MG63 (cell line): ENCODE results near the gene PARP12. TPM values are rescaled to one million over a fixed set of nuclear protein-coding genes. Genes with fewer than 3 reads are reported as not detected.

Experiments
- DNase-seq: peaks from one replicate; pipeline ENCODE4 v3.0.0-alpha.2; 2020
- H3K27me3 ChIP-seq: fragments of 250-450 bp; sonication (Bioruptor Pico); 2 replicates; pipeline ENCODE4 v1.5.1; 2020; ENCODE audit warnings: mild to moderate bottlenecking, moderate library complexity
- H3K36me3 ChIP-seq: fragments of 250-450 bp; sonication (Bioruptor Pico); 2 replicates; pipeline ENCODE4 v1.5.1; 2020; ENCODE audit warnings: mild to moderate bottlenecking, moderate library complexity
- H3K4me3 ChIP-seq: fragments of 250-450 bp; sonication (Bioruptor Pico); 2 replicates; pipeline ENCODE4 v1.5.1; 2020; ENCODE audit warnings: mild to moderate bottlenecking, moderate library complexity
- H3K9me3 ChIP-seq: fragments of 250-450 bp; sonication (Bioruptor Pico); 2 replicates; pipeline ENCODE4 v1.5.1; 2020; ENCODE audit warnings: mild to moderate bottlenecking, moderate library complexity
- total RNA-seq: library from RNA; depleted of rRNA; stranded (reverse); fragments of >200 nt; shearing (Covaris generic); gene quantifications from 2 replicates; pipeline ENCODE4 v1.2.3, GENCODE V29; 2014; ENCODE audit warnings: low replicate concordance

The PARP12 gene
- total RNA-seq, 1 experiment from 2014 or later, result 24.9 TPM

DNA sequence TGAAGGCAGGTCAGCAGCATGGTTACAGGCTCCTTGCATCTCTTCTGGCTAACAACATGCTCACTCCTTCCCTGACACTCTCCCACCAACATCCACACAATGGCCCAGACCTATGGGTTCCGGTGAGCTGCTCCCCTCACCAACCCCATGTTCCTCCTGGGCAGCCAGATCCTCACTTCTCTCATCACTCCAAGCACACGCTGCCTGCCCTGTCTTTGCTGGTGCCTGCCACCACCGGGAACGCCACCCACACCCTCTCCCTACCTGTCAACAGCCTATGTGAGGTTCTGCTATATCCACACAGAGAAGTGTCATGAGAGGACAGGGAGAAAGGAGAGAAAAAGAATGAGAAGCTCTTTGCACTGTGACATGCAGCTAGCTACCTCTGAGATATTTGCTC is 14.6 kb downstream of the PARP12 start:
- H3K27me3 ChIP-seq, result no peaks in the 10 kb centered on the region
- H3K4me3 ChIP-seq, result no peak overlapping the region
- peaks cover 1% of the 10 kb centered on the region; the same call in 1 of the 2 replicates for H3K36me3 ChIP-seq
- DNase-seq, result no peak
- H3K9me3 ChIP-seq, result no peaks in the 10 kb centered on the region

GRCh38 chr7:140047197-140047596 is 15.6 kb downstream of the PARP12 start:
- no peak for DNase-seq
- Histone ChIP-seq H3K9me3 (no peaks in the 10 kb centered on the region), H3K4me3 (no peak overlapping the region), H3K27me3 (no peaks in the 10 kb centered on the region), H3K36me3 (no peaks in the 10 kb centered on the region)

GRCh38 chr7:140045697-140046096 is 17.1 kb downstream of the PARP12 start:
- peaks cover 3% of the 10 kb centered on the region for H3K36me3 ChIP-seq
- H3K9me3 ChIP-seq, result no peaks in the 10 kb centered on the region
- H3K4me3 ChIP-seq, result no peak overlapping the region
- H3K27me3 ChIP-seq, result no peaks in the 10 kb centered on the region
- no peak for DNase-seq

DNA sequence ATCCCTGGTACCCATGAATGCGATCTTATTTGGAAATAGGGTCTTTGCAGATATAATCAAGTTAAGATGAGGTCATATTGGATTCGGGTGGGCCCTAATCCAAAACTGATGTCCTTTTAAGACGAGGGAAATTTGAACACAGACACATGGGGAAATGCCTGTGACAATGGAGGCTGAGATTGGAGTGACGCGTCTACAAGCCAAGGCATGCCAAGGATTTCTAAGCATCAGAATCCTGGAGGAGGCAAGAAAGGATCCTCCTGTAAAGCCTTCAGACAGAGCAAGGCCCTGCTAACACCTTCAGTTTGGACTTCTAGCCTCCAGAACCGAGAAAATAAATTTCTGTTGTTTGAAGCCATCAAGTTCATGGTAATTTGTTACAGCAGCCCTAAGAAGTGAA is 18.5 kb downstream of the PARP12 start:
- H3K36me3 ChIP-seq, result peaks cover 3% of the 10 kb centered on the region
- DNase-seq, result no peak
- H3K27me3 ChIP-seq, result no peaks in the 10 kb centered on the region
- no peaks in the 10 kb centered on the region for H3K9me3 ChIP-seq
- no peak overlapping the region for H3K4me3 ChIP-seq

DNA sequence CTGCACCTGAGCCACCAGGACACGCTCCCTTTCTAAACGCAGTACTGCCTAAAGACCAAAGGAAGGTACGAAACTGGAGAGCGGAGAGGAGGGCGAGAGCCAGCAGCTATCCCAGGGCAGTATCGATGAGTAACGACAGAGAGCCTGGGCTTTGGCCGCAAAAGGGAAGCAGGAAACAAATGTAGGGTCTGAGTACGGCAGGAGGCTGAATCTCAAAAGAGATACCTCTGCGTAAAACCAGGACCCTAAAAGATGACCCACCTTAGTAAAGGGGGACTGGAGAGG is 20.4 kb downstream of the PARP12 start:
- Histone ChIP-seq H3K9me3 (no peaks in the 10 kb centered on the region), H3K4me3 (no peak overlapping the region), H3K36me3 (peaks cover 3% of the 10 kb centered on the region), H3K27me3 (no peaks in the 10 kb centered on the region)
- DNase-seq, result no peak

GRCh38 chr7:140041659-140042385 is 20.9 kb downstream of the PARP12 start:
- peaks cover 3% of the 10 kb centered on the region for H3K36me3 ChIP-seq
- no peak for DNase-seq
- no peaks in the 10 kb centered on the region for H3K27me3 ChIP-seq
- H3K4me3 ChIP-seq, result no peak overlapping the region
- H3K9me3 ChIP-seq, result no peaks in the 10 kb centered on the region

GRCh38 chr7:140039896-140040295 is 22.9 kb downstream of the PARP12 start:
- H3K4me3 ChIP-seq, result no peak overlapping the region
- H3K9me3 ChIP-seq, result no peaks in the 10 kb centered on the region
- DNase-seq, result no peak
- H3K36me3 ChIP-seq, result peaks cover 3% of the 10 kb centered on the region
- no peaks in the 10 kb centered on the region for H3K27me3 ChIP-seq

GRCh38 chr7:140039066-140039465 is 23.7 kb downstream of the PARP12 start:
- no peak for DNase-seq
- Histone ChIP-seq H3K36me3 (peaks cover 3% of the 10 kb centered on the region), H3K9me3 (no peaks in the 10 kb centered on the region), H3K27me3 (no peaks in the 10 kb centered on the region), H3K4me3 (no peak overlapping the region)

DNA sequence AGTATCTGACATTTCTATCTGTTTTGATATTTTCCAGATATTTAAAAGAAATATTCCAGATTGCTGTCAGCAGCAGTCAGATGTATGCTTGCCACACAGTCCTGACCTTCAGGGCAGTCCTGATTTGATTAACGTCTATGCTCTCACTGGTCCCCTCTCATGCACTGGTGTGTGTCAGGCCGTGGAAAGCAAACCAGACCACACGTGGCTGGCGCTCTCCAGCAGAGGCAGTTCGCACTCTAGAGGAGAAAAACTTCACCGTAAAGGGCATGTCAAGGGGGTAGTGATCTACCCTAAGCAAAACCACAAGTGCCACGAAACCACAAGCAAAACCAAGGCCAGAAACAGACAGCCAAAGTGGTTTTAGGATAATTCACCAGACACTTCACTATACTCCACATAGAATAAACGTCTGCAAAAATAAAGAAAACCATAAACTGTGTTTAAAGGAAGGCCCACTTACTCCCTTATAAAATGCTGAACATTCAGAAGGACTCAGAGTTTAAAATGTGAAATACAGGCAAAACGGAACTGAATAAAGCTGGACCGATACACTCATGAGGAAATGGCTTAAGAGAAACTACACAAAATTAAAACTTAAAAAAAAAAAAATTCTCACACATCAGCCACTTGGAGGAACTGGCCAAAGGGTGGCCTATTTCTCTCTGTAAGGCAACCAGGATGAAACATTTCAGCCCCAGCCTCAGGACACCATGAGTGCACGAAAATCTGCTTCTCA is 26.4 kb downstream of the PARP12 start:
- Histone ChIP-seq H3K36me3 (peaks cover under 1% of the 10 kb centered on the region), H3K27me3 (no peaks in the 10 kb centered on the region), H3K4me3 (no peak overlapping the region), H3K9me3 (no peaks in the 10 kb centered on the region)
- no peak for DNase-seq

DNA sequence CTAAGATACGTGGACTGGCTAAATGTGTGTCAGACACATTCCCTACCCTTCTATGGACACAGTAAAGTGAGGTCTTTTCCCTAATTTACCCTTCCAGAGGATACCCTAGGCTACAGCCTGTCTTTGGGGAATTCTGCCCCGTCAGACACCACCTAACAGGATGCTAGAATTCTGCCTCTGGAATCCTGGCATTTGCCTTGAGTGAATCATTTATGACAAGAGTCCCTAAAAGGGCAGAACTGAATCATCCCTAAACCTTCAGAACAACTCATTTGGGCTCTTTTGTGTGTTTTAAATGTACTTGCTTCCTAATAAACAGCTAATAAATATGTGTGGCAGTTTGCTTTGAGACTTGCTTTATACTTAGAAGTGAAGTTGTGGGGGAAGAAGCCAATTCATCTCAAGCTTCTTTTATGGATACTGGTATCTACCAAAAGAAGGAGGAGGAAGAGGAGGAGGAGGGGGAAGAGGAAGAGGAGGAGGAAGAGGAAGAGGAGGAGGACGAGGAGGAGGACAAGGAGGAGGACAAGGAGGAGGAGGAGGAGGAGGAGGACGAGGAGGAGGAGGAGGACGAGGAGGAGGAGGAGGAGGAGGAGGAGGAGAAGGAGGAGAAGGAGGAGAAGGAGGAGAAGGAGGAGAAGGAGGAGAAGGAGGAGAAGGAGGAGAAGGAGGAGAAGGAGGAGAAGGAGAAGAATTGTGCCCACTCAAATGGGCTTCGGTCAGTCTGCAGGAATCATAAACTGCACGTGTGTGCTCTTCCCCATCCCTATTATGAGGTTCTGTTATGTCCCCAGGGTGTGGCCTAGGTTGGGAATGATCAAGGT is 27.1 kb downstream of the PARP12 start:
- peak; percentile 22 for DNase-seq

DNA sequence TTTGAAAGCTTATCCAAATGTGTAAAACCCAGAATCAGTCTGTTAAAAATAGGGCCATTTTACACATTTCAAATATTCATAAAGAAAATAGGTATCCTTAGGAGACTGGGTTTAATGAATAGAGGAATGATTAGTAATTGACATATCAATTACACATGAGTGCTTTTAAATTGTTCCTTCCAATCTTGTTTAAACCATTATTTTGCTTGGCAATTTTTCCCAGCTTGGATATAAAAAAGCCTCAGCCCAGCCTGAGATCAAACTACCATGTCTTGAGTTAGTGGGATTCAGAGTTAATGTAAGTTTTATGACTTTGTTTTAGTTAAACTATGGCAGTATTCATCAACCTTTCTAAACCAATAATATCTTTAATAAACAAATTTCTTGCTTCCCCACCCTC is 28.3 kb downstream of the PARP12 start:
- Histone ChIP-seq H3K27me3 (no peaks in the 10 kb centered on the region), H3K4me3 (no peak overlapping the region), H3K9me3 (no peaks in the 10 kb centered on the region), H3K36me3 (no peaks in the 10 kb centered on the region; the same call in 1 of the 2 replicates)
- DNase-seq, result no peak

More for the DNA sequence above, 27.1 kb downstream of the PARP12 start:
- Histone ChIP-seq H3K4me3 (no peak overlapping the region), H3K9me3 (no peaks in the 10 kb centered on the region), H3K36me3 (no peaks in the 10 kb centered on the region; the same call in 1 of the 2 replicates), H3K27me3 (no peaks in the 10 kb centered on the region)

DNA sequence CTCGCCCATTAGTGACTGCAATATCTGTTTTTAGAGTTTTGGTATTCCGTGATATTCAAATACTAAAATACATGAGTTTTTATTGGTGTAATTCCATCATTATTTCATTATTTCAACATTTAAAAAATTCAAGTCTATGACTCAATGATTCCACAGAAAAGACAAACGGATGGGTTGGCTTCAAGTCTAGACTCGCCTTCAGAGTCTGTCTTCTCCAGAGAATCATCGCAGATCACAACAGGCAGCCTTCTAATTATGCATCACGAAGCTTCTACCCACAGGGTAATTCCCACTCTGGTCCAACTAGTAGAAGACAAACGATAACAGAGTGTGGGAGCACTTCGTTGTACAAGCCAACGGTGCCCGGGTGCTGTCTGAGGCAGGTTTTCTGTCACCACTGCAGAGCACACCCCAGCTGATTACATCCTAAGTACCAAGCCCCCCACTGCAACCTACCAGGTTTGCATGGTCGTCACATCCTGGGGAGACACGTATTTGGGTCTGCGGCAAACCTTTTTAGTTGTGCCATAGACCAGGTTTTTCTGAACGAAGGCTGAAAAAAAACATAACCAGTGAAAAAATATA is 28.9 kb downstream of the PARP12 start:
- Histone ChIP-seq H3K4me3 (no peak overlapping the region), H3K36me3 (no peaks in the 10 kb centered on the region; the same call in 1 of the 2 replicates), H3K27me3 (no peaks in the 10 kb centered on the region), H3K9me3 (no peaks in the 10 kb centered on the region)
- DNase-seq, result no peak

DNA sequence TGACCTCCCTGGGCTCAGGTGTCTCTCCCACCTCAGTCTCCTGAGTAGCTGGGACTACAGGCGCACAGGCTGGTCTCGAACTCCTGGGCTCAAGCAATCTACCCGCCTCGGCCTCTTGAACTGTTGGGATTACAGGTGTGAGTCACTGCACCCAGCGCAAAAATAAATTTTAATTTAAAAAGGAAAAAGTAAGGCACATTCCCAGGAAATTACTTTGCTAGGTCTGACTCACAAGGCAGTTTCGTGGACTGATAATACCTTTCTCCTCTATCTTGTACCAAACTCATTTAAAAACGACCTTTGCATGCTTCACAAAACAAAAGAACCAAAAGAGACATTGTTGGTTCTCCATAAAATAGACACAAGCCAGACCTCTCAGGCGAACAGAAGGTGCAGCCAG is 29.7 kb downstream of the PARP12 start:
- H3K36me3 ChIP-seq, result no peaks in the 10 kb centered on the region; the same call in 1 of the 2 replicates
- no peak overlapping the region for H3K4me3 ChIP-seq
- no peak for DNase-seq
- no peaks in the 10 kb centered on the region for H3K27me3 ChIP-seq
- H3K9me3 ChIP-seq, result no peaks in the 10 kb centered on the region

- Histone ChIP-seq H3K9me3 (no peaks in the 10 kb centered on the region), H3K36me3 (no peaks in the 10 kb centered on the region), H3K27me3 (no peaks in the 10 kb centered on the region), H3K4me3 (no peak overlapping the region)
- DNase-seq, result no peak
These were observed 31.4 kb downstream of the PARP12 start for GRCh38 chr7:140031364-140031763.

GRCh38 chr7:140029072-140029471 is 33.7 kb downstream of the PARP12 start:
- H3K9me3 ChIP-seq, result no peaks in the 10 kb centered on the region
- DNase-seq, result no peak
- H3K4me3 ChIP-seq, result no peak overlapping the region
- no peaks in the 10 kb centered on the region for H3K36me3 ChIP-seq
- H3K27me3 ChIP-seq, result no peaks in the 10 kb centered on the region

GRCh38 chr7:140028311-140028710 is 34.4 kb downstream of the PARP12 start:
- no peaks in the 10 kb centered on the region for H3K9me3 ChIP-seq
- no peak for DNase-seq

GRCh38 chr7:140027858-140028257 is 34.9 kb downstream of the PARP12 start:
- no peak for DNase-seq
- Histone ChIP-seq H3K36me3 (no peaks in the 10 kb centered on the region), H3K9me3 (no peaks in the 10 kb centered on the region), H3K27me3 (no peaks in the 10 kb centered on the region), H3K4me3 (no peak overlapping the region)

More at GRCh38 chr7:140028311-140028710, 34.4 kb downstream of the PARP12 start:
- Histone ChIP-seq H3K36me3 (no peaks in the 10 kb centered on the region), H3K4me3 (no peak overlapping the region), H3K27me3 (no peaks in the 10 kb centered on the region)
